HG03108 (cell line): ENCODE measurements around the gene STAG2.
"Not testable (repeated sequence)": the region's sequence is repeated elsewhere in the genome, so short reads cannot be mapped to it uniquely, and the experiment has no call there.

Experiments used
- ATAC-seq: cut with Tn5 transposase; IDR thresholded peaks from one replicate; pipeline ENCODE4 v1.9.1; 2021; ENCODE audit warnings: moderate library complexity; ENCODE audit not compliant: unreplicated experiment

STAG2 gene

GRCh38 chrX:124030520-124030919, 69.0 kb downstream of the STAG2 start:
- ATAC-seq, result no peak

GRCh38 chrX:124033821-124034220, 72.3 kb downstream of the STAG2 start:
- no peak for ATAC-seq

GRCh38 chrX:124035657-124036056, 74.2 kb downstream of the STAG2 start:
- no peak for ATAC-seq

GRCh38 chrX:124042042-124042441, 80.5 kb downstream of the STAG2 start:
- ATAC-seq, result no peak

GRCh38 chrX:124045109-124045508, 83.6 kb downstream of the STAG2 start:
- ATAC-seq, result no peak

- not testable (repeated sequence) for ATAC-seq
These were observed 122.9 kb downstream of the STAG2 start for GRCh38 chrX:124084417-124084816.

GRCh38 chrX:124085063-124085462, 123.6 kb downstream of the STAG2 start:
- ATAC-seq, result no peak

- no peak for ATAC-seq
These were observed 124.9 kb downstream of the STAG2 start for GRCh38 chrX:124086411-124086810.

- no peak for ATAC-seq
These were observed 125.7 kb downstream of the STAG2 start for GRCh38 chrX:124087000-124087746.

GRCh38 chrX:124093222-124093621, 131.7 kb downstream of the STAG2 start:
- no peak for ATAC-seq

- ATAC-seq, result no peak
These were observed 135.6 kb downstream of the STAG2 start for GRCh38 chrX:124097116-124097515.

GRCh38 chrX:124098089-124098488, 136.6 kb downstream of the STAG2 start:
- ATAC-seq, result no peak

- ATAC-seq, result no peak
These were observed 142.5 kb downstream of the STAG2 start for GRCh38 chrX:124103966-124104365.

- not testable (repeated sequence) for ATAC-seq
These were observed 143.0 kb downstream of the STAG2 start for GRCh38 chrX:124104512-124104911.

GRCh38 chrX:124113621-124114600, 152.4 kb downstream of the STAG2 start:
- no peak for ATAC-seq

GRCh38 chrX:124117325-124117724, 155.8 kb downstream of the STAG2 start:
- no peak for ATAC-seq

- no peak for ATAC-seq
These were observed 164.0 kb downstream of the STAG2 start for GRCh38 chrX:124125471-124125870.

- no peak for ATAC-seq
These were observed 166.0 kb downstream of the STAG2 start for GRCh38 chrX:124127496-124127895.

GRCh38 chrX:124132437-124132836, 170.9 kb downstream of the STAG2 start:
- ATAC-seq, result not testable (repeated sequence)

- ATAC-seq, result no peak
These were observed 184.2 kb downstream of the STAG2 start for GRCh38 chrX:124145749-124146148.

- ATAC-seq, result no peak
These were observed 189.7 kb downstream of the STAG2 start for GRCh38 chrX:124151195-124151594.
